B cell (primary cell): ENCODE measurements around the gene HIBADH. TPM values are rescaled to one million over a fixed set of nuclear protein-coding genes. Genes with fewer than 3 reads are reported as not detected.

Experiments used
- ATAC-seq: fragments of 200-7000 bp; cut with Tn5 transposase; one replicate; pipeline ENCODE4 v1.10.0; 2021; ENCODE audit warnings: low read depth, mild to moderate bottlenecking, moderate number of reproducible peaks, moderate library complexity
- CTCF ChIA-PET: fragments of 350-600 bp; sonication (Branson Sonifier 250); formaldehyde crosslinking; loops from one replicate; lab custom pipeline; 2021; ENCODE audit warnings: antibody characterized with exemption, inconsistent platforms; lab: Charles Lee
- POLR2A ChIA-PET: fragments of 350-600 bp; sonication (Branson Sonifier 250); formaldehyde crosslinking; loops from one replicate; lab custom pipeline; 2021; ENCODE audit warnings: antibody characterized with exemption; lab: Charles Lee
- DNase-seq: peaks from one replicate; pipeline ENCODE4 v3.0.0; 2013
- H2AFZ ChIP-seq: 2 replicates; pipeline ENCODE4 v1.6.1; 2012; ENCODE audit warnings: mild to moderate bottlenecking, low read depth, low read length; ENCODE audit not compliant: insufficient read depth, poor library complexity, severe bottlenecking
- H3K27ac ChIP-seq, 2 donors: 1 replicate in 1 of 2; 2 replicates in 1 of 2; pipeline ENCODE4 v1.5.1; 2012 to 2013; ENCODE audit warnings: low read length in 2 of 2, mild to moderate bottlenecking in 2 of 2, moderate library complexity in 1 of 2
- H3K27me3 ChIP-seq, 4 experiments: fragments of 200-600 bp in 1 of 4; sonication (generic) in 1 of 4; replicated peaks in 1 of 4; 1 replicate in 2 of 4; 2 replicates in 2 of 4; pipeline versions ENCODE4 v1.6.1 to v1.7.0; 2013 to 2016; ENCODE audit warnings: low read length in 3 of 4, mild to moderate bottlenecking in 2 of 4, mixed read lengths in 1 of 4, moderate library complexity in 1 of 4; ENCODE audit not compliant: insufficient read depth in 4 of 4, control insufficient read depth in 3 of 4; ENCODE audit errors: control extremely low read depth in 1 of 4
- H3K36me3 ChIP-seq, 2 experiments: replicated peaks in 1 of 2; 1 replicate in 1 of 2; 2 replicates in 1 of 2; pipeline versions ENCODE4 v1.6.1 to v1.7.1; 2013; ENCODE audit warnings: low read length in 1 of 2; ENCODE audit not compliant: insufficient read depth in 2 of 2, control insufficient read depth in 1 of 2; ENCODE audit errors: control extremely low read depth in 1 of 2, extremely low read depth in 1 of 2
- H3K4me1 ChIP-seq, 2 donors: fragments of 200-600 bp in 1 of 2; sonication (generic) in 1 of 2; 1 replicate in 1 of 2; 2 replicates in 1 of 2; pipeline versions ENCODE4 v1.5.1 to v1.6.1; 2013 to 2017; ENCODE audit warnings: low read length in 2 of 2; ENCODE audit not compliant: control insufficient read depth in 2 of 2, insufficient read depth in 2 of 2
- H3K4me2 ChIP-seq: replicated peaks from 2 replicates; pipeline ENCODE3; 2012; ENCODE audit warnings: mild to moderate bottlenecking, low read depth, low read length; ENCODE audit not compliant: poor library complexity, severe bottlenecking
- H3K4me3 ChIP-seq, 5 experiments: fragments of 200-600 bp in 1 of 5; sonication (generic) in 1 of 5; 1 replicate in 3 of 5; 2 replicates in 2 of 5; pipeline versions ENCODE4 v1.5.1 to v1.7.0; 2011 to 2016; ENCODE audit warnings: low read length in 4 of 5, mild to moderate bottlenecking in 4 of 5, low read depth in 2 of 5, control low read depth in 1 of 5, moderate library complexity in 1 of 5; ENCODE audit not compliant: insufficient read depth in 1 of 5; ENCODE audit errors: control extremely low read depth in 1 of 5, extremely low read depth in 1 of 5
- H3K79me2 ChIP-seq: fragments of 200-600 bp; sonication (generic); one replicate; pipeline ENCODE4 v1.6.0; 2016; ENCODE audit warnings: low read length; ENCODE audit not compliant: control insufficient read depth, insufficient read depth
- H3K9ac ChIP-seq: fragments of 200-600 bp; sonication (generic); 2 replicates; pipeline ENCODE4 v1.6.1; 2017; ENCODE audit warnings: mild to moderate bottlenecking, low read length, moderate library complexity
- H3K9me3 ChIP-seq, 3 donors: one replicate each; pipeline versions ENCODE4 v1.6.1 to v1.7.1; 2013; ENCODE audit warnings: low read length in 2 of 3; ENCODE audit not compliant: control insufficient read depth in 2 of 3, insufficient read depth in 1 of 3; ENCODE audit errors: control extremely low read depth in 1 of 3
- H4K20me1 ChIP-seq: 2 replicates; pipeline ENCODE4 v1.6.0; 2012; ENCODE audit warnings: mild to moderate bottlenecking, low read length; ENCODE audit not compliant: insufficient read depth, control insufficient read depth, poor library complexity, severe bottlenecking
- H3K27ac Mint-ChIP-seq: one replicate; pipeline ENCODE4 v1.8.0; 2021; ENCODE audit warnings: mixed read lengths
- H3K27me3 Mint-ChIP-seq: one replicate; pipeline ENCODE4 v1.8.0; 2021; ENCODE audit warnings: mixed read lengths
- H3K4me1 Mint-ChIP-seq: one replicate; pipeline ENCODE4 v1.8.0; 2021; ENCODE audit warnings: mixed read lengths
- H3K4me3 Mint-ChIP-seq: one replicate; pipeline ENCODE4 v1.8.0; 2021; ENCODE audit warnings: mixed read lengths
- H3K9me3 Mint-ChIP-seq: one replicate; pipeline ENCODE4 v1.8.0; 2022; ENCODE audit warnings: mixed read lengths; ENCODE audit not compliant: insufficient read depth
- EZH2 ChIP-seq: IDR thresholded peaks from 2 replicates; pipeline ENCODE4 v1.6.1; 2012; ENCODE audit warnings: borderline replicate concordance, low read depth, mild to moderate bottlenecking, moderate library complexity, low read length; ENCODE audit not compliant: insufficient read depth, poor library complexity, severe bottlenecking
- WGBS: methylation state at CpG from one replicate; pipeline ENCODE4 v1.1.5; 2013; ENCODE audit warnings: missing lambda C conversion rate; ENCODE audit not compliant: insufficient coverage; 5-methylcytosine and 5-hydroxymethylcytosine counted together
- intact Hi-C: fragments of 100-400 bp; cut with micrococcal nuclease; formaldehyde crosslinking; loops from one replicate; pipeline ENCODE4 v1.10.0; 2022
- polyA plus RNA-seq: library from polyadenylated mRNA; depleted of rRNA; stranded (reverse); fragments of >200 nt; gene quantifications from 2 replicates; pipeline ENCODE4 v1.2.3, GENCODE V29; 2012
- total RNA-seq, 2 donors: library from RNA; stranded (reverse); fragments of 120-200 nt in 1 of 2; gene quantifications; 1 replicate in 1 of 2; 2 replicates in 1 of 2; pipeline versions ENCODE4 v1.2.3 to v1.2.4, GENCODE V29; 2013 to 2022
- TF ChIP-seq, protein P1 (sequence below): fragments of 200-600 bp; IDR thresholded peaks from one replicate; pipeline ENCODE4 v1.8.0; 2022; ENCODE audit warnings: antibody characterized with exemption, mild to moderate bottlenecking

Gene HIBADH
- total and polyA plus RNA-seq, 2 donors (not counting 1 experiment from before 2014, with no cell fraction given): 6.9 to 14.1 TPM

GRCh38 chr7:27705200-27705594 lies 42.5 kb upstream of the HIBADH start:
- no peak overlapping the region for H3K4me2 ChIP-seq
- no peak overlapping the region for H3K4me3 ChIP-seq
- H3K36me3 ChIP-seq: no peaks in the 10 kb centered on the region
- no peaks in the 10 kb centered on the region for H3K4me1 ChIP-seq
- no peak overlapping the region for H3K27ac Mint-ChIP-seq
- no peak for TF ChIP-seq EZH2
- TF ChIP-seq, protein P1, sequence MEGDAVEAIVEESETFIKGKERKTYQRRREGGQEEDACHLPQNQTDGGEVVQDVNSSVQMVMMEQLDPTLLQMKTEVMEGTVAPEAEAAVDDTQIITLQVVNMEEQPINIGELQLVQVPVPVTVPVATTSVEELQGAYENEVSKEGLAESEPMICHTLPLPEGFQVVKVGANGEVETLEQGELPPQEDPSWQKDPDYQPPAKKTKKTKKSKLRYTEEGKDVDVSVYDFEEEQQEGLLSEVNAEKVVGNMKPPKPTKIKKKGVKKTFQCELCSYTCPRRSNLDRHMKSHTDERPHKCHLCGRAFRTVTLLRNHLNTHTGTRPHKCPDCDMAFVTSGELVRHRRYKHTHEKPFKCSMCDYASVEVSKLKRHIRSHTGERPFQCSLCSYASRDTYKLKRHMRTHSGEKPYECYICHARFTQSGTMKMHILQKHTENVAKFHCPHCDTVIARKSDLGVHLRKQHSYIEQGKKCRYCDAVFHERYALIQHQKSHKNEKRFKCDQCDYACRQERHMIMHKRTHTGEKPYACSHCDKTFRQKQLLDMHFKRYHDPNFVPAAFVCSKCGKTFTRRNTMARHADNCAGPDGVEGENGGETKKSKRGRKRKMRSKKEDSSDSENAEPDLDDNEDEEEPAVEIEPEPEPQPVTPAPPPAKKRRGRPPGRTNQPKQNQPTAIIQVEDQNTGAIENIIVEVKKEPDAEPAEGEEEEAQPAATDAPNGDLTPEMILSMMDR: no peak
- no peak overlapping the region for H3K4me3 Mint-ChIP-seq
- H3K4me1 Mint-ChIP-seq: no peaks in the 10 kb centered on the region
- H3K9me3 Mint-ChIP-seq: no peaks in the 10 kb centered on the region
- no peak overlapping the region for H2AFZ ChIP-seq
- CTCF ChIA-PET: no interaction called here
- H3K27me3 ChIP-seq: peaks cover 0 to 5% (median 1%) of the 10 kb centered on the region in 4 experiments
- H4K20me1 ChIP-seq: no peaks in the 10 kb centered on the region
- H3K9me3 ChIP-seq: no peaks in the 10 kb centered on the region
- WGBS: 95% methylated on average over 2 of the region's 2 CpGs
- POLR2A ChIA-PET: no interaction called here
- DNase-seq (no peak), ATAC-seq (no peak)
- no peaks in the 10 kb centered on the region for H3K79me2 ChIP-seq
- H3K27me3 Mint-ChIP-seq: peaks cover 17% of the 10 kb centered on the region
- intact Hi-C loops: no loop called here
- H3K27ac ChIP-seq: no peak overlapping the region
- no peak overlapping the region for H3K9ac ChIP-seq

DNA sequence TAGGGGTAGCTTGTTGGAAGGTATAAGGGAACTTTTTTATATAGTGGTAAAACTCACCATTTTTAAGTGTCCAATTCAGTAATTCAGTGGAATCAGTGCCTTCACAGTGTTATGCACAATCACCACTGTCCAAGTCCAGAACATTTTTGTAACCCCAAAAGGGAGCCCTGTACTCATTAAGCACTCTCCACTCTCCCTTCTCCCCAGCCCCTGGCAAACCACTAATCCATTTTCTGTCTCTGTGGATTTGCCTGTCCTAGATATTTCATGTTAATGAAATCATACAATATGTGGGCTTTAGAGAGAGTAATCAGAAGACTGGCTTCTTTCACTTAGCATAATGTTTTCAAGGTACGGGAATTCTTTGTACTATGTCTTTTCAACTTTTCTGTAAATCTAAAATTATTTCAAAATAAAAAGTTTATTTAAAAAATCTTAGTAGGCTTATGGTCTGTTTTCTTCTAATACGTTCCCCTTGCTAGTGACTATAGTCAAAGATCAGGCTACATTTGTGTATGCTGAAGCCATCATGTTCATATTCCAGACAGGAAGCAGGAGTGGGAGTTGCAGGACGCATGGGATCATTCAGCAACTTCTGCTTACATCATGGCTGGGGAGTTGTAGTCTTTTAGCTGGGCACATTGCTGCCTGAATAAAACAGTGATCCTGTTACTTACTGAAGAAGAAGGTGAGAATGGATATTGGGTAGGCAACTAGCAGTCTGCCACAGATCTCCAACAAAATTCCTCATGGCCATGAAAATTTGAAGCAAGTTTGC lies 41.9 kb upstream of the HIBADH start:
- Mint-ChIP-seq H3K27ac (no peak overlapping the region), H3K27me3 (peaks cover 17% of the 10 kb centered on the region), H3K9me3 (no peaks in the 10 kb centered on the region), H3K4me3 (no peak overlapping the region), H3K4me1 (no peaks in the 10 kb centered on the region)
- ATAC-seq (no peak), DNase-seq (no peak)
- ChIA-PET CTCF (no interaction called here), POLR2A (no interaction called here)
- H2AFZ ChIP-seq: no peak overlapping the region
- TF ChIP-seq, protein P1: no peak
- TF ChIP-seq EZH2: no peak
- peaks cover 0 to 5% (median 1%) of the 10 kb centered on the region in 4 experiments for H3K27me3 ChIP-seq
- H3K4me1 ChIP-seq: no peaks in the 10 kb centered on the region
- no peak overlapping the region for H3K4me3 ChIP-seq
- H3K36me3 ChIP-seq: no peaks in the 10 kb centered on the region
- WGBS: 86% methylated on average over 1 of the region's 3 CpGs
- H4K20me1 ChIP-seq: no peaks in the 10 kb centered on the region
- intact Hi-C loops: no loop called here
- H3K4me2 ChIP-seq: no peak overlapping the region
- H3K9ac ChIP-seq: no peak overlapping the region
- no peak overlapping the region for H3K27ac ChIP-seq
- H3K9me3 ChIP-seq: no peaks in the 10 kb centered on the region
- H3K79me2 ChIP-seq: no peaks in the 10 kb centered on the region
